Karpas-422 (cell line): ENCODE measurements around the gene HIVEP3. TPM values are rescaled to one million over a fixed set of nuclear protein-coding genes. Genes with fewer than 3 reads are reported as not detected.
A peak's percentile ranks its signal among the peaks of the same experiment; 100 is the strongest.

Experiments used
- DNase-seq: peaks from one replicate; pipeline ENCODE4 v3.0.0-alpha.2; 2015
- H2AFZ ChIP-seq: fragments of 200-600 bp; sonication (generic); 2 replicates; pipeline ENCODE4 v1.6.1; 2014; ENCODE audit warnings: antibody characterized with exemption, low read length, mixed read lengths
- H3K27ac ChIP-seq: fragments of 200-600 bp; sonication (generic); 2 replicates; pipeline ENCODE4 v1.5.1; 2014; ENCODE audit warnings: mild to moderate bottlenecking, low read length, moderate library complexity
- H3K27me3 ChIP-seq: fragments of 200-600 bp; sonication (generic); 2 replicates; pipeline ENCODE4 v1.6.1; 2014; ENCODE audit warnings: low read length, mixed read lengths
- H3K36me3 ChIP-seq: fragments of 200-600 bp; sonication (generic); 2 replicates; pipeline ENCODE4 v1.6.1; 2014; ENCODE audit warnings: low read length, mixed read lengths; ENCODE audit not compliant: insufficient read depth
- H3K4me1 ChIP-seq: fragments of 200-600 bp; sonication (generic); 2 replicates; pipeline ENCODE4 v1.6.1; 2014; ENCODE audit warnings: mild to moderate bottlenecking, low read length, mixed read lengths
- H3K4me2 ChIP-seq: fragments of 200-600 bp; sonication (generic); 2 replicates; pipeline ENCODE4 v1.6.1; 2014; ENCODE audit warnings: low read length, low read depth, mild to moderate bottlenecking; ENCODE audit not compliant: poor library complexity, severe bottlenecking
- H3K4me3 ChIP-seq: fragments of 200-600 bp; sonication (generic); 2 replicates; pipeline ENCODE4 v1.5.1; 2014; ENCODE audit warnings: mild to moderate bottlenecking, antibody characterized with exemption, low read length, mixed read lengths
- H3K79me2 ChIP-seq: fragments of 200-600 bp; sonication (generic); 2 replicates; pipeline ENCODE4 v1.6.1; 2014; ENCODE audit warnings: mild to moderate bottlenecking, low read length, mixed read lengths
- H3K9ac ChIP-seq: fragments of 200-600 bp; sonication (generic); 2 replicates; pipeline ENCODE4 v1.6.0; 2014; ENCODE audit warnings: low read length
- H3K9me2 ChIP-seq: fragments of 200-600 bp; sonication (generic), shearing (Covaris generic); replicated peaks from 2 replicates; pipeline ENCODE4 v1.6.0; 2014; ENCODE audit warnings: mild to moderate bottlenecking, low read length, moderate library complexity; ENCODE audit not compliant: insufficient read depth
- H3K9me3 ChIP-seq: fragments of 300-700, 200-600 bp; sonication (generic); 2 replicates; pipeline ENCODE4 v1.6.1; 2014; ENCODE audit warnings: low read length, mixed read lengths
- H4K20me1 ChIP-seq: fragments of 200-600 bp; sonication (generic); 2 replicates; pipeline ENCODE4 v1.6.1; 2014; ENCODE audit warnings: mild to moderate bottlenecking, antibody characterized with exemption, low read length, low read depth; ENCODE audit not compliant: insufficient read depth
- total RNA-seq: library from RNA; depleted of rRNA; stranded (reverse); fragments of >200 nt; shearing (Covaris generic); gene quantifications from 2 replicates; pipeline ENCODE4 v1.2.3, GENCODE V29; 2014; ENCODE audit warnings: low replicate concordance

The HIVEP3 gene
- total RNA-seq, 1 experiment from 2014 or later: 1.3 TPM

- no peaks in the 10 kb centered on the region for H3K9me2 ChIP-seq
- H3K4me2 ChIP-seq: no peak overlapping the region
- no peaks in the 10 kb centered on the region for H4K20me1 ChIP-seq
- no peaks in the 10 kb centered on the region for H3K27me3 ChIP-seq
- no peaks in the 10 kb centered on the region for H3K36me3 ChIP-seq
- no peaks in the 10 kb centered on the region for H3K4me1 ChIP-seq
- no peak overlapping the region for H2AFZ ChIP-seq
- H3K79me2 ChIP-seq: no peaks in the 10 kb centered on the region
- H3K9me3 ChIP-seq: no peaks in the 10 kb centered on the region
- H3K27ac ChIP-seq: no peak overlapping the region
- no peak overlapping the region for H3K9ac ChIP-seq
- no peak for DNase-seq
- H3K4me3 ChIP-seq: no peak overlapping the region
Observed at GRCh38 chr1:41792485-41792770, 126.3 kb downstream of the HIVEP3 start.

- Histone ChIP-seq H3K4me3 (no peak overlapping the region), H4K20me1 (no peaks in the 10 kb centered on the region), H2AFZ (no peak overlapping the region), H3K9me3 (no peaks in the 10 kb centered on the region), H3K27ac (no peak overlapping the region), H3K79me2 (no peaks in the 10 kb centered on the region), H3K9ac (no peak overlapping the region), H3K4me2 (no peak overlapping the region), H3K27me3 (no peaks in the 10 kb centered on the region), H3K9me2 (no peaks in the 10 kb centered on the region), H3K4me1 (no peaks in the 10 kb centered on the region), H3K36me3 (no peaks in the 10 kb centered on the region)
- no peak for DNase-seq
Observed at GRCh38 chr1:41791667-41792484, 126.8 kb downstream of the HIVEP3 start.

DNA sequence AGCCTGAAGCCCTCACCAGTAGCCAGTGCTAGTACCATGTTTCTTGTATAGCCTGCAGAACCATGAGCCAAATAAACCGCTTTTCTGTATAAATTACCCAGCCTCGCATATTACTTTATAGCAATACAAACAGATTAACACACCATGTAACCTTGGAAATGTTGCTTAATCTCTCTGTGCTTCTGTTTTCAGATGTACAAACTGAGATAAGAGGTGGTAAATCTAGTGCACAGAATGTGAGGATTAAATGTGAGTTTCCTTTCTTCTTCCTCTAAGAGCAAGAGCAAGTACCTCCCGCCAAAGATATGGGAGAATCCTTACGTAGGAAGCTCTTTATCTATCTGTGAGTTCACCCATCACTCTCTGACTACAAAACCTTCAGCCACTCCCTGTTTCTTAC is 128.4 kb downstream of the HIVEP3 start:
- DNase-seq: no peak
- H4K20me1 ChIP-seq: no peaks in the 10 kb centered on the region
- no peak overlapping the region for H3K4me2 ChIP-seq

GRCh38 chr1:41789661-41790330 is 128.9 kb downstream of the HIVEP3 start:
- peaks cover 4% of the 10 kb centered on the region for H3K4me1 ChIP-seq
- no peak overlapping the region for H3K27ac ChIP-seq
- no peak overlapping the region for H3K9ac ChIP-seq

More for the DNA sequence above, 128.4 kb downstream of the HIVEP3 start:
- H3K27ac ChIP-seq: no peak overlapping the region
- no peaks in the 10 kb centered on the region for H3K79me2 ChIP-seq
- H3K4me1 ChIP-seq: no peaks in the 10 kb centered on the region
- H2AFZ ChIP-seq: no peak overlapping the region
- no peaks in the 10 kb centered on the region for H3K9me3 ChIP-seq
- H3K36me3 ChIP-seq: no peaks in the 10 kb centered on the region
- no peak overlapping the region for H3K9ac ChIP-seq
- H3K4me3 ChIP-seq: no peak overlapping the region
- H3K27me3 ChIP-seq: no peaks in the 10 kb centered on the region
- H3K9me2 ChIP-seq: no peaks in the 10 kb centered on the region

DNA sequence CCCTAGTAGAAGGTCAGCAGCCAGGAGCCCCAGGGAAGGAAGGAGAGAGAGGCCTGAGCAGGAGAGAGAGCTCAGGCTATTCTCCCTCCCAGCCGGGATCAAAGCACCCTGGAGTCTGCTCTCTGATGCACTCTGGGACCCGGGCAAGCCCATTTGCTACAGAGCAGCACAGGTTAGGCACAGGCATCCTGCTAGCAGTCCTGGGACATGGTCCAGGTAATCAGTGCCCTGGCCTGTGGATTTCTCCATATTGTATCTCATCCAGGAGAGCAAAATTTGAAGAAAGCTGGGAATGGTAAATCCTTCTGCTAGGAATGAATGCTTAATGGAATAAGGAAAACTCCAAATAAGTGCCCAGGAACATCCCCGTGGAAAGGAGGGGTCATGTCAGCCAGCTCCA is 130.3 kb downstream of the HIVEP3 start:
- Histone ChIP-seq H2AFZ (no peak overlapping the region), H3K9ac (no peak overlapping the region), H3K9me2 (no peaks in the 10 kb centered on the region), H3K36me3 (no peaks in the 10 kb centered on the region), H3K27me3 (no peaks in the 10 kb centered on the region), H3K4me2 (no peak overlapping the region), H3K4me1 (peaks cover 9% of the 10 kb centered on the region), H3K9me3 (no peaks in the 10 kb centered on the region), H3K4me3 (no peak overlapping the region), H3K79me2 (no peaks in the 10 kb centered on the region), H4K20me1 (no peaks in the 10 kb centered on the region), H3K27ac (no peak overlapping the region)
- DNase-seq: no peak

More at GRCh38 chr1:41789661-41790330, 128.9 kb downstream of the HIVEP3 start:
- Histone ChIP-seq H2AFZ (no peak overlapping the region), H3K9me3 (no peaks in the 10 kb centered on the region), H3K27me3 (no peaks in the 10 kb centered on the region), H3K4me2 (no peak overlapping the region), H3K36me3 (no peaks in the 10 kb centered on the region), H3K4me3 (no peak overlapping the region), H3K79me2 (no peaks in the 10 kb centered on the region), H4K20me1 (no peaks in the 10 kb centered on the region), H3K9me2 (no peaks in the 10 kb centered on the region)
- DNase-seq: no peak

DNA sequence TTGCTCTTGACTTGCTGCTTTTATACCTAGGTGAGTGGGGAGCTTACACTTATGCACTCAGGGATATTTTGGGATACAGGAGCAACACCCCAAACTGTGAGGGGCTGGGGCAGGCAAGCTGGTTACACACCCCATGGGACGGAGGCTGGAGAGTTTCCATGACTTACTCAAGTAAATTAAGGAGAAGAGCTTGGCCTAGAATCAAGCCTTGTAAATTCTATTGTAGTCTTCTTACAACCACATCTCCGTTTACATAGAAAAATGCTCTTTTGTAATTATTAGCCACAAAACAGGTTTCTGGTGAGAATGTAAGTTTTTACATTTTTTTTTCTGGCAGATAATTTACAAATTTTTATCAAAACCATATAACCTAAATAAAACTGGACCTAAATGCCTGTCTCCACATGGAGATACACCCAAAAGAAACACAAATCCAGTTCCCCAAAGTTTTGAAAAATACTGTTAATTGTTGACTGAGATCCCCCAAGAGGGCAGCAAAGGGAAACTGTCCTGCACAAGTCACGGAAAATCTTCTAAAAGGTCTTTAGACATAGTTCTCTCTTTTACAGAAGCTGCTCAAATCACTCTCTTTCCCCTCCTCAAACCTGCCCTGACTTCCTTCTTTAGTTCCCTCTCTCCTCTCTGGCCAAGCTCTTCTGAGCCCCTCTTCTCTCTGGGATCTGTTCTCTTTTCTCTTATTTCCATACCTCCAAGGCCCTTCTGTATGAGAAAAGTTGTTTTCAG is 134.0 kb downstream of the HIVEP3 start:
- Histone ChIP-seq H3K9me2 (no peaks in the 10 kb centered on the region), H3K4me3 (no peak overlapping the region), H3K4me1 (peaks cover 9% of the 10 kb centered on the region), H3K9ac (no peak overlapping the region), H4K20me1 (no peaks in the 10 kb centered on the region), H3K27ac (no peak overlapping the region), H3K4me2 (no peak overlapping the region), H3K27me3 (no peaks in the 10 kb centered on the region), H3K79me2 (no peaks in the 10 kb centered on the region), H3K36me3 (no peaks in the 10 kb centered on the region), H3K9me3 (no peaks in the 10 kb centered on the region), H2AFZ (no peak overlapping the region)
- peak; percentile 43 for DNase-seq

- Histone ChIP-seq H3K9me3 (no peaks in the 10 kb centered on the region), H3K4me2 (no peak overlapping the region), H3K4me3 (no peak overlapping the region), H3K79me2 (no peaks in the 10 kb centered on the region), H3K27me3 (no peaks in the 10 kb centered on the region), H3K36me3 (no peaks in the 10 kb centered on the region), H3K9ac (no peak overlapping the region), H3K27ac (no peak overlapping the region), H3K9me2 (no peaks in the 10 kb centered on the region), H4K20me1 (no peaks in the 10 kb centered on the region), H2AFZ (no peak overlapping the region), H3K4me1 (peaks cover 12% of the 10 kb centered on the region)
- DNase-seq: no peak
Observed at GRCh38 chr1:41783189-41783639, 135.5 kb downstream of the HIVEP3 start.

DNA sequence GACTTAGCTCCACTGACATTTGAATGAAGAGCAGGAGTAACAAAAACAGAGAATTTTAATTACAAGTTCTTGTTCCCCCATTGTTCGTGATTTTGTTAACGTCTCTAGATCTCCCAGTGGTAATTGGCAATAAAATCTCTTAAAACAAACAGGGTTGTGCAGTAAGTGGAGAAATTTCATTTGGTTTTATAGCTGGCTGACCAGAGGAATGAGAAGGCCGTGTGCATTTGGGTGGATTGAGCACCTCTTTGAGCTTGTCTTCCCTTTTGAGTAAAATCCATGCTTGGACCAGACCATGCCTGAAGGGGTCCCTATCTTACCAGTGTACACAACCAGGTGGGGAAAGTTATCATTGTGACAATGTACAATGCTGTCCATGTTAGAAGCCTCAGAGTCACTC is 137.8 kb downstream of the HIVEP3 start:
- DNase-seq: no peak
- H4K20me1 ChIP-seq: no peaks in the 10 kb centered on the region
- H3K36me3 ChIP-seq: no peaks in the 10 kb centered on the region
- no peaks in the 10 kb centered on the region for H3K9me2 ChIP-seq
- no peaks in the 10 kb centered on the region for H3K27me3 ChIP-seq
- H3K4me1 ChIP-seq: peaks cover 12% of the 10 kb centered on the region
- no peak overlapping the region for H3K4me2 ChIP-seq
- H3K9ac ChIP-seq: no peak overlapping the region
- no peaks in the 10 kb centered on the region for H3K79me2 ChIP-seq
- H3K27ac ChIP-seq: no peak overlapping the region
- no peak overlapping the region for H3K4me3 ChIP-seq
- no peaks in the 10 kb centered on the region for H3K9me3 ChIP-seq
- no peak overlapping the region for H2AFZ ChIP-seq
